Prostate gland (tissue), 2 donors: ENCODE measurements around the gene FGGY.

Experiments used
- CTCF ChIP-seq, 4 experiments: fragments of 200-600 bp in 2 of 4; fragments of 450-650 bp in 2 of 4; sonication (generic) in 2 of 4; IDR thresholded peaks; 1 replicate in 3 of 4; 2 replicates in 1 of 4; pipeline ENCODE4 v1.5.1; 2016 to 2019; ENCODE audit warnings: antibody characterized with exemption in 4 of 4, mild to moderate bottlenecking in 2 of 4, moderate library complexity in 2 of 4
- POLR2A ChIP-seq: fragments of 450-650 bp; IDR thresholded peaks from one replicate; pipeline ENCODE4 v1.6.1; 2016; ENCODE audit warnings: antibody characterized with exemption, mild to moderate bottlenecking
- POLR2AphosphoS5 ChIP-seq: sonication (generic); formaldehyde crosslinking; IDR thresholded peaks from one replicate; pipeline ENCODE4 v1.6.1; 2017; ENCODE audit warnings: antibody characterized with exemption

- TF ChIP-seq CTCF (IDR thresholded peaks at IDR 0.05) (no peak), POLR2A (no peak), POLR2AphosphoS5 (peak; percentile 16)
These were observed 406.5 kb downstream of the FGGY start for GRCh38 chr1:59703226-59703917.
